Lower lobe of right lung (tissue), 2 donors: Measurements from ENCODE around the gene VANGL2. TPM values are rescaled to one million over a fixed set of nuclear protein-coding genes. Genes with fewer than 3 reads are reported as not detected.

ENCODE experiments used
- ATAC-seq, 2 donors: fragments of 200-7000 bp; cut with Tn5 transposase; one replicate each; pipeline ENCODE4 v1.9.1; 2020 to 2022; ENCODE audit warnings: mild to moderate bottlenecking in 2 of 2, moderate library complexity in 2 of 2
- DNase-seq: peaks from one replicate; pipeline ENCODE4 v3.0.0-alpha.2; 2020
- H3K27ac ChIP-seq: fragments of 200-600 bp; one replicate; pipeline ENCODE4 v1.8.0; 2022
- H3K27me3 ChIP-seq: fragments of 200-600 bp; one replicate; pipeline ENCODE4 v1.8.0; 2022; ENCODE audit warnings: low read depth
- H3K36me3 ChIP-seq: fragments of 200-600 bp; one replicate; pipeline ENCODE4 v1.8.0; 2022; ENCODE audit warnings: mild to moderate bottlenecking
- H3K4me1 ChIP-seq: fragments of 200-600 bp; one replicate; pipeline ENCODE4 v1.8.0; 2022
- H3K4me3 ChIP-seq: fragments of 200-600 bp; one replicate; pipeline ENCODE4 v1.8.0; 2022; ENCODE audit warnings: mild to moderate bottlenecking
- H3K9me3 ChIP-seq: fragments of 200-600 bp; one replicate; pipeline ENCODE4 v1.8.0; 2022
- intact Hi-C: fragments of 100-400 bp; cut with DNase I; formaldehyde crosslinking; loops from one replicate; pipeline ENCODE4 v1.11.0; 2022
- total RNA-seq: library from RNA; stranded (reverse); fragmentation: NEBNext Ultra II Directional; extraction: Animal tissue kit (Norgen Biotek cat#: 25700); gene quantifications from one replicate; pipeline ENCODE4 v1.2.1, GENCODE V29; 2021
- TF ChIP-seq, protein P1 (sequence below): fragments of 200-600 bp; IDR thresholded peaks from one replicate; pipeline ENCODE4 v1.8.0; 2022; ENCODE audit warnings: antibody characterized with exemption, mild to moderate bottlenecking
- donor health status: DM: no; HTN: yes; CAD: no; lungs with severe emphysema.

Gene VANGL2
- total RNA-seq, 1 donor from 2014 or later = 7.5 TPM

DNA sequence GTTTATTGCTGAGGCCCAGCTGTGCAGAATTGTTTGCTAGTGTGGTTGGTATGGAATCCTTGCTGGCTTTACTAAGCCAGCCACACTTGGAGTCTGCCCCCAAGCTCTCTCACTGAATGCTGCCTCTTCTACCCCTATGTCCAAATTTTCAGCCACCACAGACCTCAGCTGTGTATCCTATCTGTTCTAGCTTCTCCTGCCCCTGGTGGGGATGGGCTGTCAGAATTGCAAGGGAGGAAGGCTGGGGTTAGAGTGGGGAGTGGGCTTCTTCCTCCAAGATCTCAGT lies 29.1 kb upstream of the VANGL2 start:
- TF ChIP-seq, protein P1, sequence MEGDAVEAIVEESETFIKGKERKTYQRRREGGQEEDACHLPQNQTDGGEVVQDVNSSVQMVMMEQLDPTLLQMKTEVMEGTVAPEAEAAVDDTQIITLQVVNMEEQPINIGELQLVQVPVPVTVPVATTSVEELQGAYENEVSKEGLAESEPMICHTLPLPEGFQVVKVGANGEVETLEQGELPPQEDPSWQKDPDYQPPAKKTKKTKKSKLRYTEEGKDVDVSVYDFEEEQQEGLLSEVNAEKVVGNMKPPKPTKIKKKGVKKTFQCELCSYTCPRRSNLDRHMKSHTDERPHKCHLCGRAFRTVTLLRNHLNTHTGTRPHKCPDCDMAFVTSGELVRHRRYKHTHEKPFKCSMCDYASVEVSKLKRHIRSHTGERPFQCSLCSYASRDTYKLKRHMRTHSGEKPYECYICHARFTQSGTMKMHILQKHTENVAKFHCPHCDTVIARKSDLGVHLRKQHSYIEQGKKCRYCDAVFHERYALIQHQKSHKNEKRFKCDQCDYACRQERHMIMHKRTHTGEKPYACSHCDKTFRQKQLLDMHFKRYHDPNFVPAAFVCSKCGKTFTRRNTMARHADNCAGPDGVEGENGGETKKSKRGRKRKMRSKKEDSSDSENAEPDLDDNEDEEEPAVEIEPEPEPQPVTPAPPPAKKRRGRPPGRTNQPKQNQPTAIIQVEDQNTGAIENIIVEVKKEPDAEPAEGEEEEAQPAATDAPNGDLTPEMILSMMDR = no peak
- H3K4me3 ChIP-seq = no peak overlapping the region
- peaks cover 14% of the 10 kb centered on the region for H3K27me3 ChIP-seq
- H3K36me3 ChIP-seq = no peaks in the 10 kb centered on the region
- H3K27ac ChIP-seq = no peak overlapping the region
- peaks cover 15% of the 10 kb centered on the region for H3K4me1 ChIP-seq
- ATAC-seq (no peak), DNase-seq (no peak)
- H3K9me3 ChIP-seq = no peaks in the 10 kb centered on the region
- intact Hi-C loops = no loop called here

- TF ChIP-seq, protein P1 = no peak
- ATAC-seq (no peak), DNase-seq (no peak)
- intact Hi-C loops = no loop called here
- no peaks in the 10 kb centered on the region for H3K9me3 ChIP-seq
- H3K4me3 ChIP-seq = no peak overlapping the region
- H3K4me1 ChIP-seq = peaks cover 19% of the 10 kb centered on the region
- H3K36me3 ChIP-seq = no peaks in the 10 kb centered on the region
- peaks cover 14% of the 10 kb centered on the region for H3K27me3 ChIP-seq
- H3K27ac ChIP-seq = no peak overlapping the region
These were observed 28.6 kb upstream of the VANGL2 start for GRCh38 chr1:160371756-160372155.

DNA sequence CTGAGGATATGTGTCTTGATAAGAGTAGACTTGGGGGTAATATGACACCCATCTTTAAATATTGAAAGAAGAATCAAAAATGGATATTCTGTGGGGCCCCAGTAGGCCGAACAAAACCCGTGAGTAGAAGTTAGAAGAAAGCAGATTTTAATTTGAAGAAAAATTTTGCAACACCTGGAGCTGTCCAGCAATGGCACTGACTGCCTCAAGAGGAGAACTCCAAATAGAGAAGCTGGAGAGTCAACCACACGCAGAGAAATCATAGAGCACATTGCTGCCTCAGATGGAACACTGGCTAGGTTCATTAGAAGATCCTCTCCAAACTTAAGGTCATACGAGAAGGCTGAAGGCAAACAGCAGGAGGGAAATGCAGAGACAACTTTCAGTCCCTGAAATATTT lies 26.7 kb upstream of the VANGL2 start:
- intact Hi-C loops = no loop called here
- H3K27ac ChIP-seq = no peak overlapping the region
- no peaks in the 10 kb centered on the region for H3K9me3 ChIP-seq
- H3K36me3 ChIP-seq = no peaks in the 10 kb centered on the region
- peaks cover 14% of the 10 kb centered on the region for H3K27me3 ChIP-seq
- H3K4me1 ChIP-seq = peaks cover 19% of the 10 kb centered on the region
- TF ChIP-seq, protein P1 = no peak
- ATAC-seq (no peak), DNase-seq (no peak)
- H3K4me3 ChIP-seq = no peak overlapping the region

DNA sequence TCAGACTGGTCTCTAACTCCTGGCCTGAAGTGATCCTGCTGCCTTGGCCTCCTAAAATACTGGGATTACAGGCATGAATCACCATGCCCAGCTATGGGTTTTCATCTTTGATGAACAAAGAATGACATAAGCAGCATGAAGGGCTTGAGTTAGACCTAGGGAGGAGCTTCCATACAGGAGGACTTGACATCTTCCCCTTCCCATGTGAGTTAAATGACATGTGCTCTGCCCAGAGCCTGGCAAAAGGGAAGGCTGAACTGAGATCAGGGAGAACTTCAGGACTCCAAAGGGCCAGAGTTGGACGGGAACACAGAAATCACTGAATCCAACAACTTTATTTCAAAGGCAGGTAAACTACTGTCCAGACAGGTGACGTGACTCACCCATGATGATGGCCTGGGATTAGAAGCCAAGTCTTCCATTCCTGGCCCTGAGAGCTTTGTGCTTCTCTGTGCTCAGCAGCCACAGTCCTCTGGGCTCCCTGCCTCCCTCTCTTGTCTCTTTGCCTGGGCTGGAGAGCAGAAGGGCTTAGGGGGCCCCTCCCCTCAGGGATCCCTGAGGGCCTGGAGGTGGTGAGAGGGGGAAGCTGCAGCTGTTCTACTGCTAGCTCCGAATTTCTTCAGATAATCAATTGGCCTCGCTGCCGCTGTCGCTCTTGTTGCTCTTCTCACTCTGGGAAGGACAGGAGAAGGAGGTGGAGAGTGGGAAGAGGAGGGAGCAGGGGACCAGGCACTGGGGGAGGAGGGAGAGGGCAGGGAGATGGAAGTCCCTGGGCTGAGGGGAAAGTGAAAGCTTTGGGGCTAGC lies 25.9 kb upstream of the VANGL2 start:
- Histone ChIP-seq H3K27ac (no peak overlapping the region), H3K9me3 (no peaks in the 10 kb centered on the region), H3K27me3 (peaks cover 14% of the 10 kb centered on the region), H3K4me1 (peaks cover 19% of the 10 kb centered on the region), H3K36me3 (no peaks in the 10 kb centered on the region), H3K4me3 (no peak overlapping the region)
- DNase-seq (no peak), ATAC-seq (no peak)
- intact Hi-C loops = no loop called here
- TF ChIP-seq, protein P1 = no peak

GRCh38 chr1:160375788-160376524 lies 24.4 kb upstream of the VANGL2 start:
- TF ChIP-seq, protein P1 = no peak
- H3K36me3 ChIP-seq = no peaks in the 10 kb centered on the region
- peak overlapping the region; percentile 8 for H3K4me3 ChIP-seq
- DNase-seq (no peak), ATAC-seq (peak; percentile 12 to 40)
- H3K4me1 ChIP-seq = peaks cover 19% of the 10 kb centered on the region
- intact Hi-C loops = no loop called here
- peak overlapping the region; percentile 18 for H3K27ac ChIP-seq
- no peaks in the 10 kb centered on the region for H3K9me3 ChIP-seq
- peaks cover 11% of the 10 kb centered on the region for H3K27me3 ChIP-seq
